Stimulated activated CD8-positive, alpha-beta memory T cell treated with anti-CD3 and anti-CD28 coated beads, Interleukin-15, amount 100 ng/mL, for 1 hour (primary cell): Measurements from ENCODE around the gene GABARAPL2.
"Not testable (repeated sequence)": the region's sequence is repeated elsewhere in the genome, so short reads cannot be mapped to it uniquely, and the experiment has no call there.

Experiments used
- DNase-seq: peaks from one replicate; pipeline ENCODE4 v3.0.0-alpha.2; 2020; ENCODE audit warnings: low read depth

The GABARAPL2 gene, protein sequence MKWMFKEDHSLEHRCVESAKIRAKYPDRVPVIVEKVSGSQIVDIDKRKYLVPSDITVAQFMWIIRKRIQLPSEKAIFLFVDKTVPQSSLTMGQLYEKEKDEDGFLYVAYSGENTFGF

DNA sequence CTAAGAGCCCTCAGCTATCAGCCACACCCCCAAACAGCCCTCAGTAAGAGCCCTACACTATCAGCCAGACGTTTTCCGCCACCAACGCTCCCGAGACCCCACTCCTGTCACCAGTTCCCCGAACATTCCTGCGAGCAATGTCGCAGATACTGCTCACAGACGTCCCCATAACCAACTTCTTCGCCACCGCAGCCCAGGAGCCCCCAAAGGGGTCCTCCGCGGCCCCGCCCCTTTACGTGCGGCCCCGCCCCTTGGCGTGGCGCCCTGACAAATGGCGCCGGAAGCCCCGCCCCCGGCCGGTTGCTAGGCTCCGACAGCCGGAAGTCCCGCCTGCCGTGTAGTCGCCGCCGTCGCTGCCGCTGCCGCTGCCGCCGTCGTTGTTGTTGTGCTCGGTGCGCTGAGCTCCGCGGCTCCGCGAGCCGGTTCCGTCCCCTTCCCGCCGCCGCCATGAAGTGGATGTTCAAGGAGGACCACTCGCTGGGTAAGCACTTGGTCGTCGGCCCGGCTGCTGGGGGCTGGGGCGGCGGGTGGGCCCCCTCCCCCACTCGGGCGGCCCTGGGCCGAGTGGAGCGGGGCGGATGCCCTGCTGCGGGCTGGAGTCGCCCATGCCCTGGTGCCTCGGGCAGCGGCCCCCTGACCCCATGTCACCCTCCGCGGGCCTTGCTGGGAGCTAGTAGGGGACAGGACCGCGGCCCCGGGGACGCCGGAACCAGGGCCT, at the start of gene GABARAPL2:
Gene GABARAPL2, plus strand, starts transcription at position 340 of the 718 bp plus-strand sequence. Its CDS starts 108 bp downstream, at position 448.
- peak; percentile 81 for DNase-seq

DNA sequence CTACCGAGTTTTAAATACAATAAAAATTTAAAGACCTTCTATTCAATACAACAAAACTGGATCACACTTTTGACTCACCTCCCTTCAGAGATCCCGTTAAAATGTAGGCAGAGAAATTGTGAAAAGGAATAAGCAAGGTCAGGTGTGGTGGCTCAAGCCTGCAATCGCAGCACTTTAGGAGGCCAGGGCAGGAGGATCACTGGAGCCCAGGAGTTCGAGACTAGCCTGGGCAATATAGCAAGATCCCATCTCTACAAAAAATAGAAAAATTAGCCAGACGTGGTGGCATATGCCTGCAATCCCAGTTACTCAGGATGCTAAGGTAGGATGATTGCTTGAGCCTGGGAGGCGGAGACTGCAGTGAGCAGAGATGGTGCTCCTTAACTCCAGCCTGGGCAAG, 47.0 kb upstream of the GABARAPL2 start:
- DNase-seq: no peak

DNA sequence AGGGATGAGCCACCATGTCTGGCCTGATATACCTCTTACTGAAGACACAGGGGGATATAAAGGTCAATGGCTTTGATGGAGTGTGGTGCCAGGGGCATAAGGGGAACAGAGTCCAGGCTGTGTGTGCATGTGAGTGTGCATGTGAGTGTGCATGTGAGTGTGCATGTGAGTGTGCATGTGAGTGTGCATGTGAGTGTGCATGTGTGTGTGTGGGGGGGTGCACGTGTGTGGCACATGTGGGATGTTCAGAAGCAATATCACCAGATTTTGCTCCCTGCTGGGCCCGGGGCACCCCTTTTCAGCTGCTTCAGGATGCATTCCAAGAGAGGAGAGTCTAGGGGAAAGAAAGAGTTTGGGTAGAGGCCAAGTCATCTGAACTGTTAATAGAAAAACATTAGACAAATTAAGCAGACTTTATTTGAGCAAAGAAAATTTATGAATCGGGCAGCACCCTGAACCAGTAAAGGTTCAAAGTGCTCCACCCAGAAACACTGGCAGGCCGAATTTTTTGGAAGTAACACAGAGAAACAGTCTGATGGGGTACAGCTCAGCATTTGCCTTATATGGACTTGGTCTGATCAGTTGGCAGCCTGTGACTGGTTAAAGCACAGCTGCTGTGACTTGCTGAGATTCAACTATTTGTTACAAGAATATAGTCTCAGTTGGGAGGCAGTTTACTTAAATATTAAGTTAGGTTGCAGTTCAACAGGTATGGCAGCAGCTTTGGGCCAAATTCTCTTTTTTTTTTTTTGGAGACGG, 40.0 kb upstream of the GABARAPL2 start:
- no peak for DNase-seq

DNA sequence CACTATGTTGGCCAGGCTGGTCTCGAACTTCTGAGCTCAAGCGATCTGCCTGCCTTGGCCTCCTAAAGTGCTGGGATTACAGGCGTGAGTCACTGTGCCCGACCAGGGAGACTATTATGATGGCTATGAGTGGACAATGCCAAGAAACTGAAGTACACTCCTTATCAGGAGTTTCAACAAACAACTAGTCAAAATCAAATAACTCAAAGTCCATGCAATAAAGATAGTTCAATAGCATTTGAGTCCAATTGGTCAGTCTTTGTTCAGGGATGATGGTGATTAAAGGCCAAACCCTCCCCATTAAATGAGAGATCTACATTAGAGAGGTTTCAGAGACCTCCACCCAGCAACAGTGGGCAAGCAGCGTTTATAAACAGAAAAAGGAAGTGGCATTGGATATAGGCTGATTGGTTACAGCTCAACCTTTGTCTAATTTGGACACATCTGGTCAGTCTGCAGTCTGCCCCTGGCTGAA, 38.3 kb upstream of the GABARAPL2 start:
- no peak for DNase-seq

DNA sequence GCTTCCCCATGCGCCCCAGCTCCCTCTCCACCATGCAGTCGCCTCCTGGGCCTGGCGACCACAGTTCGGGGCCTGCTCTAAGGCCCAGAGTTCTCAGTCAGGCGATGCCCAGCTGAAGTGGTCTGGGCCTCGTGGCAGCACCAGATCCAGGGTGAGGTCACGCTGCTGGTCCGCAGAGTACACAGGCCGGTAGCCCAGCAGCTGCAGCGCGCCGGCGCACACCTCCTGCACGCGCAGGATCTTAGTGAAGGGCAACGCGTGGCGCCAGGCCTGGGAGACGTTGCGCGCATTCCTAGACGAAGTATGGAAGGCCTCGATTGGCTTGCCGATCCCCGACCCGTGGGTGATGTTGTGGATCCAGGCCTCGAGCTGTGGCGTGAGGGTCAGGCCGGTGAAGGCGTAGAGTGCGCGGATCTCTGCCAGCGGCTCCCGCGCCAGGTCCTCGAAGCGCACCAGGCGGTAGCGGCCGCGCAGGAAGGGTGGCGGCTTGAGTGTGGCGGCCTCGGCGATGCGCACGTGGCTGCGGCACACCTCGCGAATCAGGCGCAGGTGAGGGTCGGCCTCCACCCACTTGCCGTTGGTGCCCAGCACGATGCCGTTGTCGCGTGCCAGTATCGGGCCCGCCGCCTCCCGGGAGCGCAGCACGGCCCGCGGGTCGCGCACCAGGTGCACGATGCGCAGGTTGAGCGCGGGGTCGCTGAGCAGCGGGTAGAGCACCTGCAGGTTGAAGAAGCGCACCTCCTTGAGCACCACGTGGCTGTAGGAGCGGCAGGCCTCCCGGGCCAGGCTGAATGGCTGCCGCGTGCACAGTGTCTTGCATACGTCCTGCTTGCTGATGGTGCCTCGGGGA, 36.9 kb upstream of the GABARAPL2 start:
- DNase-seq: no peak

DNA sequence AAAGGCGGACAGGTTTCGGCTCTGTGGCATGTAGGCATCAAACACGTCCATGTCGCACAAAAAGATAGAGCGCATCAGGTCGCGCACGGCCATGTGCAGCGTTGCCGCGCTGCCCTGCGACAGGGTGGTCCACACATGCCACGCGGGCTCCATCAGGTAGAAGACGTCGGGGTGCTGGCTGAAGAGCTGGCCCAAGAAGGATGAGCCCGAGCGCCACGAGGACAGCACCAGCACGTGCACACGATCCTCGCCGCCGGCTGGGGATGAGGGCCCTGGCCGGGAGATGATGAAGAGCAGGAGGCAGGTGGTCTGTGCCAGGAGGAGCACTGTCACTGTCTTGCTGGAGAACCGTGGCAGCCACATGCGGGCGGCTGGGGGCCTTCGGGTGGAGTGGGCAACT, 36.2 kb upstream of the GABARAPL2 start:
- DNase-seq: no peak

DNA sequence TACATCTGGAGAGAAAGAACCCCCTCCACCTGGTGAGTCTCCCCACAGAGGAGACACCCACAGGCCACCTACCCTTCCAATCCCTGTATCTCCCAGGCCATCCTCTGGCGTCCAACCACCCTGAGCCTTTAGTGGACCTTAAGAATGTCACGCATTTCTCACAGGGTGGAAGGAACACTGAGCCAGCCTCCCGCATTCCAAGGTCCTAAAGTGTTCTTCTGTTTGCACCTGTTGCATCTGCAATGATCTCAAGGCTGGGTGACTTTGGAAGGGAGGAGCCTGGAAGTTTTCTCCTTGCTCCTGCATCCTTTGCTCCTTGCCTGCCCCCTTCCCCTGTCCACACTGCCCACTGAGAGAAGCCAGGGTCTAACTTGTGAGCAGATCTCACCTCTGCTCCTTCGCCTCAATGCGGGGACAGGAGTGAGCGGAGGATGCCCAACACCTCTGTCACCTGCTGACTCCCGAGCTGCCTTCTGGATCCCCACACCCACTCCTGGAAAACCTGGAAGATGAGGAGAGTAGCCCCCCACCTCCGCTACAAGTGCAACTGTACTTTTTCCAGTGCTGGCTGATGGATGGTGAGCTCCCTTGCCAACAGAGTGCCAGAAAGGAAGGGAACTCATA, 33.9 kb upstream of the GABARAPL2 start:
- no peak for DNase-seq

DNA sequence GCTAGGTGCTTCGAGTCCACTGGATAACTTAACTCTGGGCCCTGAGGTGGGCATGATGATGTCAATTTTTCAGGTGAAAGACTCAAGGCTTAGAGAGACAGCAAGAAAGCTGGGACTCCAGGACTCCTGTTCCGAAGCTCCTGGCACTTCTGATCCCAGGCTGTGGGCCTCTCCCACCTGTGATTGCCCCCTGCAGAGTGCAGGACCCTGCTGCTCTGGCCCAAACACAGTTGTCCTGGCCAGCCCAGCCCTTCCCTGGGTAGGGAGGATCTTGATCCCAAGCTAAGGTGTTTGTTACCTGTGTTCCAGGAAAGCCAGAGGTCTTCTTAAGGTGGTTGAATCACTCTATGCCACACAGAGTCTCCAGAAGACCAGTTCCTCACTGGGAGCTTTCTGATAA, 33.4 kb upstream of the GABARAPL2 start:
- no peak for DNase-seq

DNA sequence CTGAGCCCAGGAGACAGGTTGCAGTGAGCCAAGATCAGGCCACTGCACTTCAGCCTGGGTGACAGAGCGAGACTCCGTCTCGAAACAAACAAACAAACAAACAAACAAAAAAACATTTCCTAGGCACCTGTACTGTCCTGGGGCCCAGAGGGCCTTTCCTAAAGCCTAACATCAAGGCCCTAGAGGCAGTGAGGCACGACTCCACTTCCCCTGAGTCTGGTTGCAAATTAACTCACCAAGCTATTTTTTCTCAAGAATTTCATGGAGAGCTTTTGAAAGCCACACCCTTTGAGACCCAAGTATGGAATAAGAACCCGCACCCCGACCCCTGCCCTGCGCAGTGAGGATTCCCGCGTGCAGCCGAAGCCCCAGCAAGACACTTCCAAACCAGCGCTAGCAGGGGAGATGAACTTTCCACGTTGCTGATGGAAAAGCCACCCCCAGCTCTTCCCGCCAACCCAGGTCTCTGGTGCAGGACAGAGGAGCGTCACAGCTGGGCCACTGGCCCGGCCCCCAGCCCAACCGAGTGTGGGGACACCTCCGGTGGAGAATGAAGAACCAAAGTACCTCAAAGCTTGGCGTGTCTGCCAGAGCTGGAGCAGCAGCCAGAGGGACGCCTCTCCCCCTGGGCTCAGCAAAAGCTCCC, 31.5 kb upstream of the GABARAPL2 start:
- DNase-seq: no peak

DNA sequence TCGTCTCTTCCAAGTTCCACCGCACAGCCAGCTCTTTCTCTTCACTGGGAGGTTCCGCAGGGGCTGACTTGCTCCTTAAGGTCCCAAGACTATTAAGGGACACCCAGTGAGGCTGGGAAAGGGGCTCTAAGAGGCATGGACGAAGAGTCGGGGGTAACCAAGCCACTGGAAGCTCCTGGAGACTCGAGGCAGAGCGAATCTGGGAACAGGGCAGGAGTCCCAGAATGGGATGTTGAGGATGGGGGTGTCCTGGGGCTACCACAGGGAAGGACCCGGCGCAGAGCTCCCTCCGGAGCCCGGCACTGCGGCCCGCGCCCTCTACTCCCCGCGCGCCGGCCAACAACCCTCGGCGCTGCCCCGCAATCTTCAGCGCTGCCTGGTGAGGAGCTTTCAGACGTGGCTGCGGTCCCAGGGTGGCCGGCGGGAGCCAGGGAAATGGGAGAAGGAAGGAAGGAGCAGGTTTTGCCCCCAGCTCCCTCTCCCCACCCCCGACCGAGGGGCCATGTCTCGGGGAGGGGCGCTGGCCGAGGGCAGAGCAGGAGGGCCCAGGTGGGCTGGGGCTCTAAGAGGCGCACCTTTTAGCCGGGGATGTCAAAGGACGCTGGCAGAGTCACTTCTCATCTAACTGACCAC, 30.9 kb upstream of the GABARAPL2 start:
- DNase-seq: no peak

DNA sequence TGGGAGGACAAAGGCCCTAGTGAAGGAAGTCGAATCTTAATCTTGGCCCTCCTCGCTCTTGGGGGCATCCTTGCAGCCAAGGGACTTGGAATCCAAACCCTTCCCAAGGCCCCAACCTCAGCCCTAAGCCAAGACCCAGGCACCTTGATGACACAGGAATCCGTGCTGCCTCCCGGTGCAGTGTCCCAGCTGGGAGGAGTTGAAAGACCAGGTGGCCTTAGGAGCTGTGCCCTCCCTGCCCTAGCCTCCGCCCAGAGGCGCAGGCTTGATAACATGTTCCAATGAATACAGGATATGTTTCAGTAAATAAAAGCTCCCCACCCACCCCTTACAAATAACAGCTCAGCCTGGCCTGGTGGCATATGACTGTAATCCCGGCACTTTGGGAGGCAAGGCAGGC, 30.3 kb upstream of the GABARAPL2 start, which contains the start of gene CHST5:
Gene CHST5, minus strand, starts transcription at position 208 of the 400 bp plus-strand sequence. CDS start 5,724 bp downstream, outside the sequence.
- no peak for DNase-seq

DNA sequence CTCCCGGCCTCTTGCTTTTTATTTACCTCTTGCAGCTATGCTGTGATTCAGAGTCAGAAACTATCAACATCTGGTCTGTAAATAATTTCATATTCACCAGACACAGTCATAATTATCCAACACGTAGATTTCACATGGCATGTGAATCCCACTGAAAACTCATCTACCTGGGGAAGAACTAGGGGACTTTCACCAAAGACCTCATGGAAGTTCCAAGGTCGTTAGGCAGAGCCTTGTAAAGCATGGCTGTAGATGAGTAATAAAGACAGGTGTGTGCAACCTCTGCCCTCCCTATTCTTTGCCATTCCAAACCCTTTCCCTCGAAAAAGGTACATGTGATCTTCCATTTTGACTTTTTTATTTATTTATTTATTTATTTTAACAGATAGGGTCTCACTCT, 28.4 kb upstream of the GABARAPL2 start:
- DNase-seq: no peak

DNA sequence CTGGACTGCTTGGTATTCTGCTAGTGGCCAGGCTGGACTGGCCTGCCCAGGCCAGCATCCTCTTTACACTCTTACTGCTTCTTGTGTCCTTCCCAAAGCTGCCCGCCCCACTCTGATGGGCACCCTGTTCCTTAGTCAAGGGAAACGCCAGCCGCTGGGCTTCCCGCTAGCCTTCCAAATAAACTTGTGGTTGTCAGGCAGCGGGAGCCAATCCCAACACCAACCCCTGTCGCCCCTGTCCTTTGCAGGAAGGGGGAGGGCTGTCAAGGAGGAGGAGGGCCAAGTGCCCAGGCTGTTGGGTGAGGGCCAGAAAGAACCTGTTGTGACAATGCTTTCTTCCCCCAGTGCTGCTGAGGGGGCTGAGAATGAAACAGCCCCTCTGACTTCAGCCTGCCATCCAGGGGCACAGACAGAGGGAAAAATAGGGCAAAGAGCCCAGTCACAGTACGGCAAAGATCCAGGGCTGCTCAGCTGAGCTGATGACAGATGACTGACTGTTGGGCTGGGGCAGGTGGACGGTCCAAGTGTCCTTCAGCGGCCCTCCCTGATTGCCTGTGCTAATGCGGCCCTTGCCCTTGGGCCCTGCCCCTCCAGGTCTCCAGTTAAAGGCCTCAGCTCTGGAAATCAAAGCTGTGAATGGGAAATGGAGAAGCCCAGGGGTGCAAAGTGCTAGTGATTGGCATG, 27.2 kb upstream of the GABARAPL2 start:
- DNase-seq: not testable (repeated sequence)

DNA sequence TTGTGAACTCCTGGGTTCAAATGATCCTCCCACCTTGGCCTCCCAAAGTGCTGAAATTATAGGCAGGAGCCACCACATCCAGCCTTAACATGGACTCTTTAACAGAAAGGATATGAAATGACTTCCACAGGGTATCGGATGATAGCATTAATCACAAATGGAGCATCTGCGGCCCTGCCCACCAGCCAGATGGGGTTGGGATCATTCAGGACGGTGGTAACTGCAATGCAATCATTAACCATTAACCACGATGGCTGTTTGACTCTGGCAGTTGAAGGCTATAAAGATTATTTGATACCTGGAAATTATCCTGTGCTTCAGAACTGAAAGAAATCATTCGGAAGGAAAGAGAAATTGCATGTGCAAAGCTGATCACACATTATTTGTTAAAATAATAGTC, 24.9 kb upstream of the GABARAPL2 start:
- no peak for DNase-seq

DNA sequence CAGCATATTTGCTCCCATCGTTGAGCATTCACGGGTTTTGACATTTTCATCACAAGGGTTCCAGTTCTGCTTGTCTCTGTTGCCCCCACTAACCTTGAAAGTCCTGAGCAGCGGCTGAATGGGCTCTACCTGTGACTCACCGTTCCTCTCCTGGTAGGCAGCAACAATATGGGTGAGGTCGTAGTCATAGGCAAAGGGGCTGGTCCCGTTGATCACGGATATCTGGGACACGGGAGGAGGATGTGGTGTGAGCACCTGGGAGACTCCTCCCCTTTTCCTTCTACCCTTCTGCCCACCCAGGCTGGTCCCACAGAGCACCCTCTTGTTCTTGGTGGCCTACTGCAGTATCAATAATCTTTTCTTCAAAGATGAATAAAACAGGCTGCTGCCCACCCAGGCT, 23.7 kb upstream of the GABARAPL2 start:
- not testable (repeated sequence) for DNase-seq

DNA sequence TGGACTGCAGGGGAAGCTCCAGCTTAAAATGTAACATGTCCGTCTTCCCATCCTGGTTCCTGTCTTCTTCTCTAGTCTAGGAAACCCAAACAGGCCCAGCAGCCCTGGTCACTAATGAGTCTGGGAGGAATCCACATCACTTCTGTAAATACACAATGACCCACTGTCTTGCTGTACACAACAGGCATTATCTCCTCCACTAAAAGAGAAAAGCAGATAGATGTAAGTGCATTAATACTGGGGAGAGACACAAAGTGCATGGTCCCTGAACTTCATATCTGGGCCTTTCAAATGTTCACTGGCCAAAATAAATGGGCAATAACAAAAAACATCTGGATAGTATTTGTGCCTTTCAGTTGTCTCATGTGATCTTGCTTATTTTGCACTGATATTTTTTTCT, 20.3 kb upstream of the GABARAPL2 start:
- not testable (repeated sequence) for DNase-seq

DNA sequence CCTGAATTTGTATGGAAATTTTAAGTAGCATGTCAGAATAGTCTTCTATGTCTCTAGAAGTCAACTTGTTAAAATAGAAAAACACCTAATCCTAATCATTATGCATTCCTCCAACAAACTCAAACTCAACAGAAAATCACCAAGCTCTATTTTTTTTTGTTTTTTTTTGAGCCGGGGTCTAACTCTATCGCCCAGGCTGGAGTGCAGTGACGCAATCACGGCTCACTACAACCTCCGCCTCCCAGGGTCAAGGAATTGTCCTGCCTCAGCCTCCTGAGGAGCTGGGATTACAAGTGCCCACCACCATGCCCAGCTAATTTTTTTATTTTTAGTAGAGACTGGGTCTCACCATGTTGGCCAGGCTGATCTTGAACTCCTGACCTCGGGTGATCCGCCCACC, 19.9 kb upstream of the GABARAPL2 start:
- DNase-seq: no peak

DNA sequence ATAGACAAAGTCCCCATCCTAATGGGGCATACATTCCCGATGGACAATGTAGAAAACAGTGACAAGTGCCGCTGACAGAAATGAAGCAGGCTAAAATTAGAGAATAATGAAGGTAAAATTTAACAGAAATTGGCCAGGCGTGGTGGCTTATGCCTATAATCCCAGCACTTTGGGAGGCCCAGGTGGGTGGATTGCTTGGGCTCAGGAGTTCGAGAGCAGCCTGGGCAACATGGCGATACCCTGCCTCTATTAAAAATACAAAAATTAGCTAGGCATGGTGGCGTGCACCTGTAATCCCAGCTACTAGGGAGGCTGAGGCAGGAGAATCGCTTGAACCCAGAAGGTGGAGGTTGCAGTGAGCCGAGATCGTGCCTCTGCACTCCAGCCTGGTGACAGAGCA, 17.7 kb upstream of the GABARAPL2 start:
- not testable (repeated sequence) for DNase-seq

DNA sequence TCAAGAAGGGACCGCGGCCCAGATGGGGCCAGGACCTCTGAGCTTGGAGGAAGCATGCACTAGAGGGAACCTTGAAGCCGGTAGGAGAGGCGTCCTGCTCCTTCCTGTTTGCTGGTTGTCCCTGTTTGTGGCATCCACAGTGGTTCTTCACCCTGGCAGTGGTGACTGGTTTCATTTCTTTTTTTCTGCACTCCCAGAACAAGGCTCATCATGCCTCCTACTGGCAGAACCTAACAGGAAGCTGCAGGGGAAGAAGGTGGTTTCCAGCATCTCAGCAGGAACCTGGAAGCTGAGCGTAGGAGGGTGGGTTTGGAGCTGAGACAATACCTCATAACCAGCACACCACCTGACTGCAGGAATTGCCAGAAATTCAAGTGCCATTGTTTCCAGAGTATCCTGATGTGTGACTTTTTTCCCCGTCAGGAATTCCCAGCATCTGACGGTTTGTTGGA, 15.9 kb upstream of the GABARAPL2 start:
- no peak for DNase-seq

DNA sequence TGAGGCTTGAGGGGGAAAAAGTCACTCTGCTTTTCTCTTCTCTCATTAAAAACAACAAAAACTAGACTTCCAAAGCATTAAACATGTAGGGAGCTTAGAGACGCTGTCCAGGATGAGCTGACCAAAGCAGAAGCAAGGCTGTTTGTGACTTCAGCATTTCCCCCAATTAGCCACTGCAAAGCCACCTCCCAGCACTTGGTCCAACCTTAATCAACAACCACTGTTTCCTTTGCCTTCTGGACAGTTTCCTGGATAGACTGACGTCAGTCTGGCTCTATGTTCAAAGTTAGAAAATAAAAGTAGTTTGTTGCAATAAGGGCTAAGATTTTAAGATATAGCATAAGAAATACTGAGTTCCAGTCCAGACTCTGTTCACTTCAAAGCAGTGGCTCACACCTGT, 13.2 kb upstream of the GABARAPL2 start:
- no peak for DNase-seq
